Stimulated activated naive CD4-positive, alpha-beta T cell (primary cell): ENCODE measurements around the gene ECSIT.

Source experiments
- DNase-seq, 6 experiments: peaks; one replicate each; lab custom pipeline; 2025; lab: John Stamatoyannopoulos, UW

Gene ECSIT

DNA sequence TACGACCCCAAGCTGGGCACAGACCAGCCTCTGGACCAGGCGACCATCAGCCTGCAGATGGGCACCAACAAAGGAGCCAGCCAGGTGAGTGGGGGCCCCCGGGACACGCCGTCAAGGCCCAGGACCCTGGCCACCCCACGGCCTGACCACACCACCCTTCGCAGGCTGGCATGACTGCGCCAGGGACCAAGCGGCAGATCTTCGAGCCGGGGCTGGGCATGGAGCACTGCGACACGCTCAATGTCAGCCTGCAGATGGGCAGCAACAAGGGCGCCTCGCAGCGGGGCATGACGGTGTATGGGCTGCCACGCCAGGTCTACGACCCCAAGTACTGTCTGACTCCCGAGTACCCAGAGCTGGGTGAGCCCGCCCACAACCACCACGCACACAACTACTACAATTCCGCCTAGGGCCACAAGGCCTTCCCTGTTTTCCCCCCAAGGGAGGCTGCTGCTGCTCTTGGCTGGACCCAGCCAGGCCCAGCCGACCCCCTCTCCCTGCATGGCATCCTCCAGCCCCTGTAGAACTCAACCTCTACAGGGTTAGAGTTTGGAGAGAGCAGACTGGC is 20.5 kb upstream of the ECSIT start:
- no peak for DNase-seq

DNA sequence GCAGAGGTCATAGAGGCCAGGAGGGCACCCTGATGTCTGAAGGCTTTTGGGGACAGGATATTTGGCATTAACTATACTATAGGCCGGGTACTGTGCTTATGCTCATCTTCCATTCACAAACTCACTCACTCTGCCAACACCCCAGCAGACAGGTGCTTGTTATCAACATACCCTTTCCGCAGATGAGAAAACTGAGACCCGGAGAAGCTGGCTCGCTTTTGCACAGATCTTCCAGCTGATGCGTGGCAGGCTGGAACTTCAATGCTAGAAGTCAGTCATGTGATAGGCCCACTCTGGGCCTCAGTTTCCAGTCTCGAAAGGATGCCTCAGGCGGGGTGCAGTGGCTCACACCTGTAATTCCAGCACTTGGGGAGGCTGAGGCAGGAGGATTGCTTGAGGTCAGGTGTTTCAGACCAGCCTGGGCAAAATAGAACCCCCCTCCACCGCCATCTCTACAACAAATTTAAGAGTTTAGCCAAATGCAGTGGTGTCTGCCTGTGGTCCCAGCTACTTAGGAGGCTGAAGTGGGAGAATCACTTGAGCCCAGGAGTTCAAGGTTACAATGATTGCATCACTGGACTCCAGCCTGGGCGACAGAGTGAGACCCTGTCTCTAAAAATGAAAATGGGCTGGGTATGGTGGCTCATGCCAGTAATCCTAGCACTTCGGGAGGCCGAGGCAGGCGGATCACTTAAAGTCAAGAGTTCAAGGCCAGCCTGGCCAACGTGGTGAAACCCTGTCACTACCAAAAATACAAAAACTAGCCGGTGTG is 19.2 kb upstream of the ECSIT start:
- DNase-seq: no peak

DNA sequence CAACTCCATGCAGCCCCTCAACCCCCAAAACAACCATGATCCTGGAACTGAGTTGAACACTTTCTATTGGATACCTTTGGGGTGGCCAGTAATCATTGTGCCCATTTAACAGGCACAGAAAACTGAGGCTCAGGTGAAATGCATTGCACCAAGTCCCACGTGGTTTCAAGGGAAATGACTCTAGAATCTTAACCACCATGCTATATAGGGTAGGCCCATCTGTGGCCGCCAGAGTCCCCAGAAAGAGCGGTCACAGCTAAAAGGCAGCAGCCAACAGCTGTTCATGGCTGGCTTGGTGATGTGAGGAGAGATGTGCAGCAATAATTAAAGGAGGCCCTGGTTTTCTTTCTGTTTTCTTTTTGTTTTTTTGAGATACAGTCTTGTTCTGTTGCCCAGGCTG is 12.3 kb upstream of the ECSIT start:
- DNase-seq: no peak

DNA sequence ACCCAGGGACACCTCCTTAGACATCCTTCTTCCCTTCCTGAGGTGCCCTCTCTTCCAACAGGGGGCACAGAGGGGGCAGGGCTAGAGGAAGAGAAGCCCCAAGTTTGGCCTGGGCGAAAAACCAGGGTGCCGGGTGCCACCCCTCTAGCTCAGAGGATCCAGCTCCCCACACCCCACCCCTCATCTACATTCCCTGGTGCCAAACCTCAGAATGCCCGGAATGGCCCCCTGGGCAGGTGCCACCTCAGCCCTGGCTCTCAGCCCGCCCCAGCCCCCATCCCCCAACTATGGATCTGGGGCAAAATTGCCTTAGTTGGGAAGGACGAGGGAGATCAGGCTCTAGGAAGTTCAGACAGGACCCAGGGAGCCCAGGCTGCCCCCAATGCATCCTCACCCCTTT is 11.7 kb upstream of the ECSIT start:
- DNase-seq: no peak

DNA sequence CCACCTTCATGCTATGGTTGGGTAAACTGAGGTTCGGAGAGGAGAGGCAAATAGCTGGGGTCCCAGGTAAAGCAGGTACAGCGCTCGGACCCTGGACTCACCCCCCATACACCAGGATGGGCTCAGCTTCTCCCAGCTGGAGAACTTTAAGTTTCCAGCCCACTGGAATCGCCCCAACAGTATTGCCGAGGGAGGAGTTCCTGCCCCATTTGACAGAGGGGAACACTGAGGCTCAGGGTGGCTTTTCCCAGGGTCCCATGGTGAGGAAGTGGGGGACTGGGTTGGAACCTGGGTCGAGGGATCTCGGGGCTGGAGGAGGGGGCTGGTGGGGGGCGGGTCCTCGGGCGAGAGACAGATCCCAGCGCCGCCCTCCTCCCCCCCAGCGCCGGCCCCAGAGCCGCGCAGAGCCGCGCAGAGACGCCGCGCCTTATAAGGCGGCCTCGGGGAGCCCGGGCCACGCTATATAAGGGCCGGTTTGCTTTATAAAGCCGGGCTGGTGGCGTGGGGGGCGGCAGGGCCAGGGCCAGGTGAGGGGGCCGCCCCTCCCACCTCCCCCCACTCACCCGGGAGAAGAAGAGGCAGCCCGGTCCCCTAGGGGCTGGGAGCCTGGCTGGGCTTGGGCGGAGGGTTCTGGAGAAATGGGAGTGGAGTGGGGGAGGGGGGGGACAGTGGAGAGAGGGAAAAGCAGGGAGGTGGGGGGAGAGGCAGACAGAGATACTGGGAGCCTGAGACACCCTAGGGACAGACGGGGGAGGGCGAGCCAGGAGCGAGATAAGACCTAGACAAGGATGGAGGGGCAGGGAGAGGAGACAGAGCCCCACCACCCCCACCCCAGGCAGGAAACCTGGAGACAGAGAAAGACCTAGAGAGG is 10.8 kb upstream of the ECSIT start:
- no peak for DNase-seq

DNA sequence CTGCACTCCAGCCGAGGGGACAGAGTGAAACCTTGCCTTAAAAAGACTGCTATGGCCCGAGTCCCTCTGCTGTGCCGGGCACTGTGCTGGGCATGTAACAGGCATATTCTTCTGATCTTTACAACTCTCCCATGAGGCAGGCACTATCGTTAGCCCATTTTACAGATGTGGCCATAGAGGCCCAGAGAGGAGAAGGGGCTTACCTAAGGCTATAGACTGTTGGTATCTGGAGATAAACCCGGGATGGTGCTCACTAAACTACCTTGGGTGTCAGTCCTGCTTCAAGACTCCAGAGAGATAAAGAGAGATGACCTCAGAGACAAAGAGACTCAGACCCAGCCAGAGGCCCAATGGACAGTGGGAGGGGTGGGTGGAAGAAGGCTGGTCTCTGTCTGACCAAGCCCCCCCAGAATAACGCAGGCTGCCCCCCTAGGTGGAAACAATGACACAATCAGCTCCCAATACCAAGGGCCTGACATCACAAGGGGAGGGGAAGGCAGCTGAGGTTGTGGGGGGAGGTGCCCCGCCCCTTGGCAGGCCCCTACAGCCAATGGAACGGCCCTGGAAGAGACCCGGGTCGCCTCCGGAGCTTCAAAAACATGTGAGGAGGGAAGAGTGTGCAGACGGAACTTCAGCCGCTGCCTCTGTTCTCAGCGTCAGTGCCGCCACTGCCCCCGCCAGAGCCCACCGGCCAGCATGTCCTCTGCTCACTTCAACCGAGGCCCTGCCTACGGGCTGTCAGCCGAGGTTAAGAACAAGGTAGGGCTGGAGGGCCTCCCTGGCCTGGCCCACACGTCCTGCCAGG is 9.5 kb upstream of the ECSIT start, which contains the start of gene CNN1:
Gene CNN1, plus strand, starts transcription at position 620 of the 805 bp plus-strand sequence. Its CDS starts 77 bp downstream, at position 697.
- DNase-seq: no peak

DNA sequence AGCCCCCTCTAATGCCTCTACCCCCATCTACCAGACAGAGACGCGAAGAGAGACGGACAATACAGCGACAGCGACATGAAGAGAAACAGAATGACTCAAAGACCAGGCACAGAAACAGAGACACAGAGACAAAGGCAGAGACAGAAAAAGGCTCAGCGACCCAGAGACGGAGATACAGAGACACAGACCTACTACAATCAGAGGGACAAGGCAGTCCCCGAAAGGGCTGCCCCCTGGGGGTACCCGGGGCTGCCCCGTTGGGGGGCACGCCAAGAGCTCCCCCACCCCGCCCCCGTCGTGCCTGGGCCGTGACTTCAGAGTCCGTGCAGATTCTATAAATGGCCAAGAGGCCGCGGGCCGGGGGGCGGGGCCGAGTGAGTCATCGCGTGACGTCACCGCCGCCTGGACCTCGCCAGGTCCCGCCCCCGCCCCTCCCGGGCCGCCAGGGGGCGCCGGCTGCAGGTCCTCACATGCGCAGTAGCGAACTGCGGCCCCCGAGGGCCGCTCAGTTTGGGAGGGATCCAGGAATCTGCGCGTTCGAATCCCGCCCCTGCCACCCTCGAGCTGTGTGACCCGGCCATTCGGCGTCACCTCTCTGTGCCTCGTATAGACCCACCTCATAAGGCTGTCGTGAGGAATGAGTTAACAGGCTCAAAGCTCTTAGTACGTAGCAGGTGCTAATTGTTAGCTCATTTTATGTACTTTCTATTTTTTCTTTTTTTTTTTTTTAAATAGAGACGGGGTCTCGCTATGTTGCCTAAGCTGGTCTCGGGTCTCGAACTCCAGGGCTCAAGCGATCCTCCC is 7.1 kb upstream of the ECSIT start:
- DNase-seq: peak; percentile 25 to 75 (median 68)

DNA sequence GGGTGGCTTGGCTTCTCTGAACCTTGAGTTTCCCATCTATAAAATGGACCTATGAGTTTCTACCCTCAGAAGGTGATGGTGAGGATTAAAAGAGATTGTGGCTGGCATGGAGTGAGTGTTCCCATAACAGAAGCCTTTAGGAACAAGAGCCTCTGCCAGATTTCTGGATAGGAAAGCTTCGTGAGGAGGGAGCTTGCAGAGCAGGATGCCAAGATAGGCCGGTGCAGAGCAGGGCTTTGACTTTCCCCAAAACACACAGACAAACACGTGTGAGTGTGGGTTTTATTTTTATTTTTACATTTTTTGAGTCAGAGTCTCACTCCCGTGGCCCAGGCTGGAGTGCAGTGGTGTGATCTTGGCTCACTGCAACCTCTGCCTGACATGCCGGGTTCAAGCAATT is 6.0 kb upstream of the ECSIT start:
- DNase-seq: no peak

DNA sequence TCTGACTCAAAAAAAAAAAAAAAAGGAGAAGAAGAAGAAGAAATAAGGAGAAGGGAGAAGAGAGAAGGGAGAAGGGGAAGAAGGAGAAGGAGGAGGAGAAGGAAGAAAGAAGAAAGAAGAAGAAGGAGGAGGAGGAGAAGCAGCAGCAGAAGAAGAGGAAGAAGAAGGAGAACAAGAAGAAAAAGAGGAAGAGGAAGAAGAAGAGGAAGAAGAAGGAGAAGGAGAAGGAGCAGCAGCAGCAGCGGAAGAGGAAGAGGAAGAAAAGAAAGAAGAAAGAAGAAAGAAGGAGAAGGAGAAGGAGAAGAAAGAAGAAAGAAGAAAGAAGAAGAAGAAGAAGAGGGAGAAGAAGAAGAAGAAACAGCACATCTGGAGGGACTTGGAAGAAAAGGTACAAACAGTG is 5.6 kb upstream of the ECSIT start:
- DNase-seq: no peak

DNA sequence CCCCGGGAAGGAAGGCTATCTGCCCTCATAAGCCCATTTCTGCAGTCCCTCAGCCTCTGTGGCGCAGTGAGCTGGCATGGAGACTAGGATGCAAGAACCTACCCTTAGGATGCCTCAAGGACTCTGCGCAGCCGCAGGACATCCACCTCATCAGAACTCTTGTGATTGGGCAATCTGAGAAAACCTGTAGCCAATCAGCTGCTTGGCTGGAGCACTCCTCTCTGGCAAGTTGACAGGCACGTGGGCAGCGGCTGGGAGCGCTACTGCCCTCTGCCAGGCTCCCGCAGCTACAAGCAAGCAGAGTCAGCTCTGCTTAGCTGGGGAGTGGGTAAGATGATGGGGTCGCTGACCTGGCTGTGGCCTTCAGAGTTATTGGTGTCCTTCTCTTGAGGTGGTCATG is 1.5 kb upstream of the ECSIT start:
- DNase-seq: peak in 2 of 6 experiments; percentile 9 to 32

DNA sequence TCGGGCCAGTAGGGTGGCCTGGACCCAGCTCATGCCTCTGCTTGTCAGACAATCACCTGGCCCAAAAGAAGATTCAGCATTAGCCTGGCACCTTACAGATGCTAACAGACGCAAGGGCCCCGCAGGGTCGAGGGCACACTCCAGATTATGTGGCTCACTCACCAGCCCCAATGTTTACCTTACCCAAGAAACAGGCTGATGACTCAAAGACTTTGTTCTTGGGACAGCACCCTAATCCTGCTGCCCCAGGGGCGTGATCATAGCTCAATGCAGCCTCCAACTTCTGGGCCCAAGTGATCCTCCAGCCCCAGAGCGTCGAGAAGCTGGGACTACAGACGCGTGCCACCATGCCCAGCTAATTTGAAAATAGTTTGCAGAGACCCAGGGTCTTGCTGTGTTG is 9.8 kb downstream of the ECSIT start:
- DNase-seq: no peak

DNA sequence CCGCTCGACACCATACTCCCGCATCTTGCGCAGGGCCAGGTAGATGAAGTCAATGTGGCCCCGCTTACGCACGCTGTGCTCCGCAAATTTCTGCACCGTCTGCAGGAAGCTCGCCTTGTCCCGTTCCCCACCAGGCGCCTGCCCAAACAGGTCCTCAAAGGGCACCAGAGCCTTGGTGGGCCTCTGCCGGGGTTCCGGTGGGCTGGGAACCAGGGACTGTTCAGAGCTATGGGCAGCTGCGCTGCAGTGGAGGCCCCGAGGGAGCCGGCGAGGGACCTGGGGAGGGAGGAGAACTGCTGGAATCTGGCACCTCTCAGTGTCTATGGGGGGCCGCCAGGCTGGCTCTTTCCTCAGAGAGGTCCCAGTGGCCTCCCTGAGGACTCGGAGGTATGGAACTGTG is 15.0 kb downstream of the ECSIT start:
- no peak for DNase-seq

DNA sequence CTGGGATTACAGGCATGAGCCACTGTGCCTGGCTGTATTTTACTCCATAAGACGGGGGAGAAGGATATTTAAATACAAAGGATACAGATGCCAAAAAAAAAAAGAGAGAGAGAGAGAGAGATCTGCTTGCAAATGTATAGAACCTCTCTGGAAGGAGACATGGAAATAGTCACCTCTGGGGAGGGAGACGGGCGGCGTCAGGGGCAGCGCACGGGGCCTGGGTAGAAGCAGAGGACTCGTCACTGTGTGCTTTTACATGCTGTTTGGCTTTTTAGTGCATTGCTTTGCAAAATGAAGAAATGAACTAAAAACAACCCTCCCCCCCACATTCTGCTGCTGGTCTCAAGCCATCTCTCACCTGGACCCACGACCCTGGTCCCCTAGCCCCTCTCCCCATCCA is 18.5 kb downstream of the ECSIT start:
- DNase-seq: no peak

DNA sequence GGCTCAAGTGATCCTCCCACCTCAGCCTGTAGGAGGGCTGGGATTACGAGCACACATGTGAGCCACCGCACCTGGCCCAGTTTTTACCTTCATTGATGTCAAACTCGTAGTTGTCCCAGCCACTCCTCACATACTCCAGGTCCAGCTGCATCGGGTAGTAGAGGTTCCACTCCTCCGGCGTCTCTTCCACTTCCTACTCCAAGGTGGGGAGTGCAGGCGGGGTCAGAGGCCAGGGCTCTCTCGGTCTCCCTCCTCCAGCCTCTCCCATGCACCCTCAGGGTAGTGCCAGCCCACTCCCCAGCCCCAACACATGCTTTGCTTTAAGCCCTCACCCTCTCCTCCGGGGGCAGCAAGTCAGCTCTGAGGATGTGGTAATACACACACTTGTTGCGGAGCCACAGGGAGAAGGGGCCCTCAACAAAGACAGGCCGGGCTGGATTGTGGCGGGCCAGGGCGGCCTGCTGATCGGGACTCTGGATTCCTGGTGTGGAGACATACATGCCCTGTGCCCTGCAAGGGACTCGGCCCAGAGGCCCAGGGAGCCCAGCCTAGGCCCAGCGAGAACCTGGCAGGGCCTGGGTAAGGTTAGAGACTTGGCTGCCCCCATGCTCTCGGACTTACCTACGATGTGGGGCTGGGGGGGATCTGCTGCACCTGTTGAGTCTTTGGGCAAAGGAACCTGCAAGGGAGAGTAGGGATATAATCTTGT is 21.4 kb downstream of the ECSIT start:
- DNase-seq: no peak

DNA sequence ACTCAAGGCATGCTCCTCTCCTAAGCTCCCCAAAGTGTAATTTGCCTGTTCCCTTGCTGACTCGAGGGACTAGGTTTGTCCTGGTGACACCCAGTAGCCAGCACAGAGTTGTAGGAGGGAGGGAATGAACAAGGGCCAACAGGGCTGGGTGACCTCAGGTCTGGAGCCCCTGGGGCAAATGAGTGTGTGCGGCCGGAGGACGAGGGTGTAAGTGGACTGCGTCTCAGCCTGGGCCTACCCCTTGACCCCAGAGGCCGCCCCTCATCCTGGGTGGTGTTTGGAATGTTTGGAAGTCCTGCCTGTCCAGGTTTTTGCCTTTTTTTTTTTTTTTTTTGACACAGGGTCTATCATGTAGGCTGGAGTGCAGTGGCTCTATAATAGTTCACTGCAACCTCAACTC is 22.0 kb downstream of the ECSIT start:
- no peak for DNase-seq

DNA sequence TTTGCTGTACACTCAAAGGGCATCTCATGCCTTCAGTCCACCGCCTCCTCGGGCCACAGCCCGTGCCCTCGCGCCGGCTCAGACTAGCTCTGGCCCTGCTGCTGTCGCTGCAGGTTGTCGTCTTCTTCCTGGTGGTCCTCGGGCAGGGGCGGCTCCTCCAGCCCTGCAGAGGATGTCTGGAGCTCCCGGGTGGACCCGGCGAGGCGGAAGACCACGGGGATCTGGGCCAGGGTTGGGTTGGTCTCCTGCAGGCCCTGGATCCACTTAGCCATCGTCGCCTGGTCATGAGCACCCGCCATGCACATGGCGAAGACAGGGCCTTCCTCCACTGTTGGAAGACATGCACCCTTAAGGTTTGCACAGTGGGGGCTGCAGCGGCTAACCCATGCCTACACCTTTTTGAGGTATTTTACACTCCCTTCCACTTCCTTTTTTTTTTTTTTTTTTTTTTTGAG is 22.8 kb downstream of the ECSIT start:
- DNase-seq: no peak

DNA sequence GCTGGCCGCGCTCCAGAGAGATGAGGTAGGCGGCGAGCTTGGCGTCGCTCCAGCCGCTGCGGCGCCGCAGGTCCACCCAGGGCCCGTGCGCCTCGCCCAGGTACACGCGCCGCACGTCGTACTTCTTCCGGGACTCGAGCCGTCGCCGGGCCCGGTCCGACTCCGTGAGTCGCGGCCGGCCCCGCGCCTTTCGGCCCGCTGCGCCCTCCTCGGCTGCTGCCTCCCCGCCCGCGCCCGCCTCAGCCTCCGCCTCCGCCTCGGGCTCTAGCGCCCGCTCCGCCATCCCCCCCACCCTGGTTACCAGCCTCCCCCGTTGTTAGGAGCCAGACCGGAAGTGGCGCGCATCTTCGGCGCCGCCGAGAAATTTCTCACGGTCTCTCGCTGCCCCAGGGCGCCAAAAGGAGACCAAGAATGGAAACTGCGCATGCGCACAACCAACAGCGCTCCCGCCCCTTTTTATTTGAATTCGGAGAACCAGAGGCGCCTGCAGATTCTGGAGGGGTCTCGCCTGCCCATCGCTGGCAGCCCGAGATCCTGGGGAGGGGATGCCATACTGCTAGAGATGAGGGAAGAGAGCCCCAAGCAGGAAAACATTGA is 23.3 kb downstream of the ECSIT start, which contains the start of gene ZNF653:
Gene ZNF653, minus strand, starts transcription at position 336 of the 597 bp plus-strand sequence. Its CDS starts 53 bp downstream, at position 283.
- DNase-seq: peak; percentile 90 to 96 (median 94)

DNA sequence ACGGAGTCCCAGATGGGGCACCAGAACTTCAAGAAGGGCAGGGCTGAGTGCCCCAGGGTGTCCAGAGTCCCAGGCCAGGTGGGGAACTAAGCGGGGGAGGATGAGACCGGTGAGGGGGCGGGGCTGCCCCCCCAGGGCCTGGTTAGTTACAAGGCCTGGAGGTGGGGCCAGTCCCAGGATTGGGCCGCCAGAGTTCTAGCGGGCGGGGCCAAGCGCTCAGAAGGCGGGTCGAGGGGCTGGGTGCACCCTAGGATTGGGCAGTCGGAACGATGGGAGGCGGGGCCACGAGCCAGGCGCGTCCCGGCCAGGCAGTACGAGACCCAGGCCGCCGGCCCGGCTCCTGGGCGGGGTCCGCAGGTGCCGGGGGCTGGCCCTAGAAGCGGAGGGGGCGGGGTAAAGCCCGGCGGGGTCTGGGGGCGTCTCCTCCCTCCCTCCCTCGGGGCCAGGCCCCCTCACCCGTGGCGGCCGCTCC is 23.9 kb downstream of the ECSIT start:
- peak; percentile 87 to 96 (median 92) for DNase-seq

DNA sequence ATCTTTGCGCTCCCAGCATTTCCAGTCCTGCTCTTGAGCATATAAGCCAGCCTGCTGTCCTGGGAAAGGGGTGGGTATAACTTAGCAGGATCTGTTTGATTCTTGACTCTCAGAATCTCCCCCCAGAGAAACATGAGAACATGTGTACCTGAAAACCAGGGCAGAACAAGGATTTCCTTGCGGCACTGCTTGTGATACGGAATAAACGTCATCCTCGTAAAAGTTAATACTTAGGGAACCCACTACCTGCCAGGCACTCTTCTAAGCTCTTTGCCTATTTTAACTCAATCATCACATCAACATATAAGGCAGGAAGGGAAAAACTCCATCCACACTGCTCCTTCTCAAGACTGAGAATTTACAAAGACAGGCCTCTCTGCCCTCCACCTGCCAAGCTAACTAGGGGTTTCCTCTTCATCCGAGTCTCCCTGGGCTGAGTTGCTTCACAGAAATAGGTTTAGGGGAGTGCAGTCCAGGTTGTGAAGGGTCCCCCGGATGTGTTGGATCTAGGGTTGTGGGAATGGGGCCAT is 24.4 kb downstream of the ECSIT start:
- DNase-seq: no peak
